ENCODE measurements around the gene GRIK2. TPM values are rescaled to one million over a fixed set of nuclear protein-coding genes. Genes with fewer than 3 reads are reported as not detected.

The GRIK2 gene
- total RNA-seq, 3 donors from 2014 or later (not counting 1 experiment from before 2014, with no cell fraction given): not detected

- DNase-seq: no peak
- ATAC-seq: no peak
- Histone ChIP-seq H3K27me3 (ENCODE audit: control insufficient read depth, insufficient read depth, low read length) (no peaks in the 10 kb centered on the region), H3K4me3 (ENCODE audit: low read length) (no peak overlapping the region), H3K4me1 (ENCODE audit: control insufficient read depth, insufficient read depth, low read length) (no peaks in the 10 kb centered on the region), H3K27ac (ENCODE audit: low read length) (no peak overlapping the region), H3K36me3 (ENCODE audit: control insufficient read depth, insufficient read depth, low read length) (no peaks in the 10 kb centered on the region), H3K9me3 (ENCODE audit: control insufficient read depth, insufficient read depth, low read length) (peaks cover 3% of the 10 kb centered on the region)
- Mint-ChIP-seq H3K36me3 (no peaks in the 10 kb centered on the region), H3K27ac (no peak overlapping the region), H3K27me3 (ENCODE audit: low read depth in 2 of 2) (no peaks in the 10 kb centered on the region), H3K4me3 (no peak overlapping the region), H3K4me1 (no peaks in the 10 kb centered on the region), H3K9me3 (peaks cover 22 to 27% of the 10 kb centered on the region in 2 donors)
- 83% methylated on average over 2 of the region's 2 CpGs for WGBS (ENCODE audit: insufficient coverage)
- intact Hi-C loops (cut with micrococcal nuclease): no loop called here
- TF ChIP-seq, protein P1, sequence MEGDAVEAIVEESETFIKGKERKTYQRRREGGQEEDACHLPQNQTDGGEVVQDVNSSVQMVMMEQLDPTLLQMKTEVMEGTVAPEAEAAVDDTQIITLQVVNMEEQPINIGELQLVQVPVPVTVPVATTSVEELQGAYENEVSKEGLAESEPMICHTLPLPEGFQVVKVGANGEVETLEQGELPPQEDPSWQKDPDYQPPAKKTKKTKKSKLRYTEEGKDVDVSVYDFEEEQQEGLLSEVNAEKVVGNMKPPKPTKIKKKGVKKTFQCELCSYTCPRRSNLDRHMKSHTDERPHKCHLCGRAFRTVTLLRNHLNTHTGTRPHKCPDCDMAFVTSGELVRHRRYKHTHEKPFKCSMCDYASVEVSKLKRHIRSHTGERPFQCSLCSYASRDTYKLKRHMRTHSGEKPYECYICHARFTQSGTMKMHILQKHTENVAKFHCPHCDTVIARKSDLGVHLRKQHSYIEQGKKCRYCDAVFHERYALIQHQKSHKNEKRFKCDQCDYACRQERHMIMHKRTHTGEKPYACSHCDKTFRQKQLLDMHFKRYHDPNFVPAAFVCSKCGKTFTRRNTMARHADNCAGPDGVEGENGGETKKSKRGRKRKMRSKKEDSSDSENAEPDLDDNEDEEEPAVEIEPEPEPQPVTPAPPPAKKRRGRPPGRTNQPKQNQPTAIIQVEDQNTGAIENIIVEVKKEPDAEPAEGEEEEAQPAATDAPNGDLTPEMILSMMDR (IDR thresholded peaks at IDR 0.05): no peak
Observed at GRCh38 chr6:101703311-101703710, 309.8 kb downstream of the GRIK2 start.

DNA sequence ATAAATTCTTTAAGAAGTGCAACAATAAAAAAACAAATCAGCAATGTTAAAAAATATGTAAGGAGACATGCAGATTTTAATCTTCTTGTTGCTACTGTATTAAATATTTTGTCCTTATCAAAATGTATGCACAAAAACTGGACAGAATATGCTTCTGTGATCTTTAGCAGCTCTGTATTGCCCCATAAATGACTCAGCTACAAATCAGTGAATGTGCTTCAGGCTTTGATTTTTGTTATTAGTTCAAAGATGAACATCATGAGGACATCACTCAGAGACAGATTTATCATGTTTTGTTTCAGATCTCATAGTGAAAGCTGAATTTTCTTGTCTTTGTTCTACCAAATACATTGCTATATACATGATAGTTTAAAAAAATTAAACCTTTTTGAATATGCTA is 312.4 kb downstream of the GRIK2 start:
- H3K9me3 Mint-ChIP-seq: peaks cover 16 to 20% of the 10 kb centered on the region in 2 donors
- ATAC-seq (no peak), DNase-seq (no peak)
- H3K27ac Mint-ChIP-seq: no peak overlapping the region
- intact Hi-C loops (cut with micrococcal nuclease): no loop called here
- Histone ChIP-seq H3K27me3 (ENCODE audit: control insufficient read depth, insufficient read depth, low read length) (no peaks in the 10 kb centered on the region), H3K9me3 (ENCODE audit: control insufficient read depth, insufficient read depth, low read length) (no peaks in the 10 kb centered on the region), H3K27ac (ENCODE audit: low read length) (no peak overlapping the region), H3K36me3 (ENCODE audit: control insufficient read depth, insufficient read depth, low read length) (no peaks in the 10 kb centered on the region), H3K4me3 (ENCODE audit: low read length) (no peak overlapping the region), H3K4me1 (ENCODE audit: control insufficient read depth, insufficient read depth, low read length) (no peaks in the 10 kb centered on the region)
- no peaks in the 10 kb centered on the region for H3K27me3 Mint-ChIP-seq (ENCODE audit: low read depth in 2 of 2)
- H3K4me1 Mint-ChIP-seq: no peaks in the 10 kb centered on the region
- no peaks in the 10 kb centered on the region for H3K36me3 Mint-ChIP-seq
- no peak overlapping the region for H3K4me3 Mint-ChIP-seq
- TF ChIP-seq, protein P1 (IDR thresholded peaks at IDR 0.05): no peak

DNA sequence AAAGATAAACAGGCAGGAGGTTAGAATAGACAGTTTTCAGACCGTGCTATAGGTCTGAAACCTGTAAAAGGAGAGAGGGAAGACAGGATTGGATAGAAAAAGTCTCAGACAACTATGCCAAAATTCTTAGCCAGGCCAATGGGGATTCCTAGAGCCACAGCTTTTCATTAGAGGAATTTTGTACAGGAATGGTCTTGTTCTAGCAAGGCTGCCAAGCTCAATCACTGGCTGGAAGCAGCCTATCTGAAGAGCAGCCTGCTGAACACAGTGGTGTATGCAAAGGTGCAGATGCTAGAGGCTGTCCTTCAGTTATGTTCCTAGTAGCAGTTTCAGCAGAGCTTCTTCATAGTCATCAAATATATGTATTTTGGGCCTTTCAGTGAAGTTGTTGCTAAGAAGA is 313.1 kb downstream of the GRIK2 start:
- DNase-seq: no peak
- no peaks in the 10 kb centered on the region for H3K4me1 ChIP-seq (ENCODE audit: control insufficient read depth, insufficient read depth, low read length)
- H3K4me3 ChIP-seq (ENCODE audit: low read length): no peak overlapping the region
- ATAC-seq: no peak
- no peaks in the 10 kb centered on the region for H3K27me3 ChIP-seq (ENCODE audit: control insufficient read depth, insufficient read depth, low read length)
- TF ChIP-seq, protein P1 (IDR thresholded peaks at IDR 0.05): no peak
- H3K27me3 Mint-ChIP-seq (ENCODE audit: low read depth in 2 of 2): no peaks in the 10 kb centered on the region
- H3K4me1 Mint-ChIP-seq: no peaks in the 10 kb centered on the region
- intact Hi-C loops (cut with micrococcal nuclease): no loop called here
- H3K27ac ChIP-seq (ENCODE audit: low read length): no peak overlapping the region
- H3K36me3 ChIP-seq (ENCODE audit: control insufficient read depth, insufficient read depth, low read length): no peaks in the 10 kb centered on the region
- 57% methylated on average over 1 of the region's 1 CpG for WGBS (ENCODE audit: insufficient coverage)
- H3K9me3 Mint-ChIP-seq: peaks cover 16 to 19% of the 10 kb centered on the region in 2 donors
- H3K9me3 ChIP-seq (ENCODE audit: control insufficient read depth, insufficient read depth, low read length): no peaks in the 10 kb centered on the region
- H3K36me3 Mint-ChIP-seq: no peaks in the 10 kb centered on the region
- no peak overlapping the region for H3K4me3 Mint-ChIP-seq
- H3K27ac Mint-ChIP-seq: no peak overlapping the region

- DNase-seq: no peak
- no peak for ATAC-seq
- TF ChIP-seq, protein P1 (IDR thresholded peaks at IDR 0.05): no peak
- Mint-ChIP-seq H3K36me3 (no peaks in the 10 kb centered on the region), H3K4me3 (no peak overlapping the region), H3K27me3 (ENCODE audit: low read depth in 2 of 2) (no peaks in the 10 kb centered on the region), H3K9me3 (peaks cover 9 to 11% of the 10 kb centered on the region in 2 donors), H3K4me1 (no peaks in the 10 kb centered on the region), H3K27ac (no peak overlapping the region)
- Histone ChIP-seq H3K4me1 (ENCODE audit: control insufficient read depth, insufficient read depth, low read length) (no peaks in the 10 kb centered on the region), H3K36me3 (ENCODE audit: control insufficient read depth, insufficient read depth, low read length) (no peaks in the 10 kb centered on the region), H3K27ac (ENCODE audit: low read length) (no peak overlapping the region), H3K4me3 (ENCODE audit: low read length) (no peak overlapping the region), H3K27me3 (ENCODE audit: control insufficient read depth, insufficient read depth, low read length) (no peaks in the 10 kb centered on the region), H3K9me3 (ENCODE audit: control insufficient read depth, insufficient read depth, low read length) (no peaks in the 10 kb centered on the region)
- intact Hi-C loops (cut with micrococcal nuclease): no loop called here
- whole genome bisulfite sequencing (ENCODE audit: insufficient coverage): no CpG with 5 or more reads among the region's 1 CpG
Observed at GRCh38 chr6:101711518-101711917, 318.0 kb downstream of the GRIK2 start.

All from natural killer cell (primary cell).